A375 (cell line): Measurements from ENCODE around the gene OR2AK2. TPM values are rescaled to one million over a fixed set of nuclear protein-coding genes. Genes with fewer than 3 reads are reported as not detected.

ENCODE experiments used
- small RNA-seq: library from RNA; depleted of rRNA; stranded (forward); fragments of <200 nt; gene quantifications from one replicate; pipeline ENCODE3, GENCODE V24; 2014
- total RNA-seq: library from RNA; depleted of rRNA; stranded (reverse); fragments of >200 nt; shearing (Covaris generic); gene quantifications from 2 replicates; pipeline ENCODE4 v1.2.3, GENCODE V29; 2014; rRNA removed

Gene OR2AK2
- not detected in 2 replicates for total RNA-seq

GRCh38 chr1:247964933-247965332, at the start of gene OR2AK2:
Gene OR2AK2 (plus strand): TSS chr1:247965233. CDS start chr1:247965377, 144 bp downstream.

GRCh38 chr1:247919952-247920351, 45.1 kb upstream of the OR2AK2 start, which contains the start of gene OR2T8:
Gene OR2T8 (plus strand): TSS chr1:247920252. CDS start chr1:247921018, 766 bp downstream.

GRCh38 chr1:247924868-247925267, 40.2 kb upstream of the OR2AK2 start, which contains the start of gene OR2AJ1:
Gene OR2AJ1 (plus strand): TSS chr1:247924889. CDS start chr1:247933769, 8,880 bp downstream.

GRCh38 chr1:247948558-247948957, 16.5 kb upstream of the OR2AK2 start, which contains the start of gene OR2L8:
Gene OR2L8 (plus strand): TSS chr1:247948858. CDS start chr1:247948858, 0 bp downstream.

GRCh38 chr1:248013229-248013710, 48.2 kb downstream of the OR2AK2 start, which contains the start of gene OR2L5:
Gene OR2L5 (plus strand): TSS chr1:248013660. CDS start chr1:248021948, 8,288 bp downstream.

Small RNAs within 50 kb of the gene (small RNA-seq; reads per million reads assigned to genes)
- not detected for gene RF00019

Other genes with a start within 250 kb of the OR2AK2 start
- not detected in 2 replicates for gene OR6F1, start 248.6 kb upstream of the OR2AK2 start, total RNA-seq
- not detected in 2 replicates for gene OR14K1, start 226.6 kb upstream of the OR2AK2 start, total RNA-seq
- not detected in 2 replicates for gene OR14A2, start 217.1 kb upstream of the OR2AK2 start, total RNA-seq
- not detected in 2 replicates for gene OR1C1, start 204.7 kb upstream of the OR2AK2 start, total RNA-seq
- gene OR14A16, start 141.1 kb upstream of the OR2AK2 start, total RNA-seq, result not detected in 2 replicates
- gene OR11L1, start 123.3 kb upstream of the OR2AK2 start, total RNA-seq, result not detected in 2 replicates
- 12.9 and 13.2 TPM in 2 replicates for gene TRIM58, start 108.0 kb upstream of the OR2AK2 start, total RNA-seq
- 0.45 and 2.8 TPM in 2 replicates for gene OR2W3, start 69.6 kb upstream of the OR2AK2 start, total RNA-seq
- 0.32 TPM in 1 of 2 replicates, not detected in the other for gene OR2T8, start 45.0 kb upstream of the OR2AK2 start, total RNA-seq
- gene OR2AJ1, start 40.3 kb upstream of the OR2AK2 start, total RNA-seq, result not detected in 2 replicates
- not detected in 2 replicates for gene OR2L8, start 16.4 kb upstream of the OR2AK2 start, total RNA-seq
- gene OR2L5, start 48.4 kb downstream of the OR2AK2 start, total RNA-seq, result 0.08 TPM in 1 of 2 replicates, not detected in the other
- gene OR2L2, start 64.8 kb downstream of the OR2AK2 start, total RNA-seq, result 0.04 and 0.29 TPM in 2 replicates
- not detected in 2 replicates for gene OR2L3, start 81.6 kb downstream of the OR2AK2 start, total RNA-seq
- gene OR2L13, start 130.0 kb downstream of the OR2AK2 start, total RNA-seq, result not detected in 2 replicates
- gene OR2M5, start 179.9 kb downstream of the OR2AK2 start, total RNA-seq, result not detected in 2 replicates
- gene OR2M2, start 209.6 kb downstream of the OR2AK2 start, total RNA-seq, result not detected in 2 replicates
- under 0.01 TPM in 1 of 2 replicates, not detected in the other for gene OR2M3, start 232.0 kb downstream of the OR2AK2 start, total RNA-seq